ENCODE measurements around the gene CENPP. TPM values are rescaled to one million over a fixed set of nuclear protein-coding genes. Genes with fewer than 3 reads are reported as not detected.
A peak's percentile ranks its signal among the peaks of the same experiment; 100 is the strongest.

Gene CENPP
- total RNA-seq, 1 donor from 2014 or later, result 7.7 TPM

- Mint-ChIP-seq H3K9me3 (ENCODE audit: low read depth) (no peaks in the 10 kb centered on the region), H3K4me1 (ENCODE audit: low read depth) (peaks cover 27% of the 10 kb centered on the region), H3K27me3 (ENCODE audit: low read depth) (no peaks in the 10 kb centered on the region), H3K4me3 (ENCODE audit: unreplicated experiment) (no peak overlapping the region), H3K27ac (ENCODE audit: unreplicated experiment) (no peak overlapping the region), H3K36me3 (ENCODE audit: low read depth) (peaks cover 32% of the 10 kb centered on the region)
- no peak for DNase-seq (ENCODE audit: low spot score)
- TF ChIP-seq, protein P1, sequence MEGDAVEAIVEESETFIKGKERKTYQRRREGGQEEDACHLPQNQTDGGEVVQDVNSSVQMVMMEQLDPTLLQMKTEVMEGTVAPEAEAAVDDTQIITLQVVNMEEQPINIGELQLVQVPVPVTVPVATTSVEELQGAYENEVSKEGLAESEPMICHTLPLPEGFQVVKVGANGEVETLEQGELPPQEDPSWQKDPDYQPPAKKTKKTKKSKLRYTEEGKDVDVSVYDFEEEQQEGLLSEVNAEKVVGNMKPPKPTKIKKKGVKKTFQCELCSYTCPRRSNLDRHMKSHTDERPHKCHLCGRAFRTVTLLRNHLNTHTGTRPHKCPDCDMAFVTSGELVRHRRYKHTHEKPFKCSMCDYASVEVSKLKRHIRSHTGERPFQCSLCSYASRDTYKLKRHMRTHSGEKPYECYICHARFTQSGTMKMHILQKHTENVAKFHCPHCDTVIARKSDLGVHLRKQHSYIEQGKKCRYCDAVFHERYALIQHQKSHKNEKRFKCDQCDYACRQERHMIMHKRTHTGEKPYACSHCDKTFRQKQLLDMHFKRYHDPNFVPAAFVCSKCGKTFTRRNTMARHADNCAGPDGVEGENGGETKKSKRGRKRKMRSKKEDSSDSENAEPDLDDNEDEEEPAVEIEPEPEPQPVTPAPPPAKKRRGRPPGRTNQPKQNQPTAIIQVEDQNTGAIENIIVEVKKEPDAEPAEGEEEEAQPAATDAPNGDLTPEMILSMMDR (IDR thresholded peaks at IDR 0.05), result no peak
These were observed 142.5 kb downstream of the CENPP start for GRCh38 chr9:92468206-92468605.

GRCh38 chr9:92474587-92474986 lies 148.8 kb downstream of the CENPP start:
- Mint-ChIP-seq H3K27me3 (ENCODE audit: low read depth) (no peaks in the 10 kb centered on the region), H3K27ac (ENCODE audit: unreplicated experiment) (no peak overlapping the region), H3K9me3 (ENCODE audit: low read depth) (no peaks in the 10 kb centered on the region), H3K36me3 (ENCODE audit: low read depth) (peaks cover 26% of the 10 kb centered on the region), H3K4me1 (ENCODE audit: low read depth) (peaks cover 37% of the 10 kb centered on the region), H3K4me3 (ENCODE audit: unreplicated experiment) (no peak overlapping the region)
- TF ChIP-seq, protein P1 (IDR thresholded peaks at IDR 0.05), result no peak
- DNase-seq (ENCODE audit: low spot score), result no peak

DNA sequence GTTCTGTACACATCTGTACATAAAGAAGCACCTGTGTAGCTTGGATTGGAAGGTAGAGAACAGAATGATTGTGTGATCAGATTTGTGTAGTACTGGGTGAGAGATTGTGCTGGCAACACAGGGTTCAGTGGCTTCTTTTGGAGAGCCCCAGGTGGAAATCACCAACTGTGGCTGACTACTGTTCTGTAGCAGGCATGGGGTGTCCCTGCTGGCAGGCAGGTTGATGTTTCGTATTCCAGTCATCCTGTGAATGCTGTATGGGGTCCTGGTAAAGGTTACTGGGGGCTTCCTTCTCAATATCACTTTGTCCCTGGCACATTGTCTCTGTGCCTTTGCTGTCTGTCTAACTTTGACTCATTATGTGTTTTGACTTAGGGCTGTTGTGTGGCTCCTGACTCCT lies 151.2 kb downstream of the CENPP start:
- H3K4me3 Mint-ChIP-seq (ENCODE audit: unreplicated experiment), result no peak overlapping the region
- no peak overlapping the region for H3K27ac Mint-ChIP-seq (ENCODE audit: unreplicated experiment)
- no peak for DNase-seq (ENCODE audit: low spot score)
- no peaks in the 10 kb centered on the region for H3K9me3 Mint-ChIP-seq (ENCODE audit: low read depth)
- H3K36me3 Mint-ChIP-seq (ENCODE audit: low read depth), result peaks cover 20% of the 10 kb centered on the region
- TF ChIP-seq, protein P1 (IDR thresholded peaks at IDR 0.05), result no peak
- peaks cover 57% of the 10 kb centered on the region for H3K4me1 Mint-ChIP-seq (ENCODE audit: low read depth)
- no peaks in the 10 kb centered on the region for H3K27me3 Mint-ChIP-seq (ENCODE audit: low read depth)

DNA sequence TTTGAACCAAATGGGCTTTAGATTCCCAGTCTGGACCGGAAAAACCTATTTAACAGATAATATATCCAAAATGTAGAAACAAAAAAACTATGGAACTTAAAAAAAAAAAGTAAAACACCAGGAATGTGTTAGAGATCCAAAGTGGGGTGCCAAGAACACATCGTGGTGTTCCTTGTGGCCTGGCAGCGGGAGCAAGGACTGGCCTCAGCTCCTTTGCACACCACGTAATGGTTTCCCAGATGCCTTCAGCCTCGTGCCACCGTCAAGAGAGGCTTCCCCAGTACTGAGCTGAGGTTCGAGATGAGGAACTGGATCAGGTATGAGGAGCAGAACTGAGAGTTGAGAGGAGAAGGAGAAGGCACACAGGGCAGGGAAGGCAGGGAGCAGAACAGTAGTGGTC lies 153.0 kb downstream of the CENPP start:
- Mint-ChIP-seq H3K4me1 (ENCODE audit: low read depth) (peaks cover 74% of the 10 kb centered on the region), H3K27ac (ENCODE audit: unreplicated experiment) (peak overlapping the region; percentile 97), H3K9me3 (ENCODE audit: low read depth) (peaks cover 4% of the 10 kb centered on the region), H3K4me3 (ENCODE audit: unreplicated experiment) (peak overlapping the region; percentile 45), H3K27me3 (ENCODE audit: low read depth) (no peaks in the 10 kb centered on the region), H3K36me3 (ENCODE audit: low read depth) (peaks cover 8% of the 10 kb centered on the region)
- DNase-seq (ENCODE audit: low spot score), result no peak
- TF ChIP-seq, protein P1 (IDR thresholded peaks at IDR 0.05), result no peak

DNA sequence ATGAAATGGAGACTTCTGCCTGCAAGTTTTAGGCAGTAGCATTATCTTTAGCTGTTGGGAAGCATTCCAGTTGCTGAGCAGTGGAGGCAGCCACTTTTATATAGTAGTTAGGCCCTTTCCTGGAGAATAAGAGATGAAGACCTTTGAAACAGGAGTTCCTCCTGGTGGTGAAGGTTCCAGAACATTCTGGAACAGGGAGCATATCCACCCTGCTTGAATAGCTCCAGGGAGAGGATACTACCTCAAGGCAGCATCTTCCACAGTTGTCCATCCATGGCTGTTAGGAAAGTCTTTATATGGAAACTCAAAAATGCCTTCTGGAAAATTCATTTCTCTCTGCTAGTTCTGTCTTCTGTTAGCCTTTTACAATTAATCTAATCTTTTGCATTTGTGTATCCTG lies 153.6 kb downstream of the CENPP start:
- Mint-ChIP-seq H3K27ac (ENCODE audit: unreplicated experiment) (peak overlapping the region; percentile 97), H3K27me3 (ENCODE audit: low read depth) (no peaks in the 10 kb centered on the region), H3K4me1 (ENCODE audit: low read depth) (peaks cover 80% of the 10 kb centered on the region), H3K9me3 (ENCODE audit: low read depth) (peaks cover 4% of the 10 kb centered on the region), H3K4me3 (ENCODE audit: unreplicated experiment) (peak overlapping the region; percentile 76), H3K36me3 (ENCODE audit: low read depth) (peaks cover 7% of the 10 kb centered on the region)
- TF ChIP-seq, protein P1 (IDR thresholded peaks at IDR 0.05), result no peak
- no peak for DNase-seq (ENCODE audit: low spot score)
